K562 (cell line): ENCODE measurements around the gene SLC6A7. TPM values are rescaled to one million over a fixed set of nuclear protein-coding genes. Genes with fewer than 3 reads are reported as not detected.

Source experiments
- ATAC-seq: fragments of 200-7000 bp; cut with Tn5 transposase; 3 replicates; pipeline ENCODE4 v1.9.1; 2020; ENCODE audit warnings: moderate library complexity
- BruUV-seq: library from RNA; stranded (reverse); fragments of 400-500 nt; replicated peaks from 2 replicates; lab custom pipeline; 2021; lab: Mats Ljungman, UMichigan
- CTCF ChIA-PET: fragments of 300-600 bp; formaldehyde crosslinking; extraction: SDS; loops from one replicate; lab custom pipeline; 2021; ENCODE audit warnings: low intra/inter-chr PET ratio; lab: Yijun Ruan, JAX
- POLR2A ChIA-PET: fragments of 300-600, 350-650 bp; sonication (Branson Sonifier 250); formaldehyde crosslinking; extraction: SDS; loops from one replicate; lab custom pipeline; 2021; ENCODE audit warnings: antibody characterized with exemption, inconsistent platforms; lab: Yijun Ruan, JAX
- DNase-seq, 4 experiments: peaks; one replicate each; pipeline versions ENCODE4 v3.0.0 to v3.0.0-alpha.2; 2011 to 2018; ENCODE audit warnings: low spot score in 3 of 4, mixed read lengths in 3 of 4; ENCODE audit errors: extremely low read depth in 1 of 4
- FAIRE-seq: peaks from 2 replicates; lab custom pipeline; 2011; peaks lifted over from hg19 to GRCh38; lab: Jason Lieb, UNC
- H2AFZ ChIP-seq: 2 replicates; pipeline ENCODE4 v1.6.0; 2011; ENCODE audit warnings: low read depth, low read length, control low read depth, inconsistent platforms
- H3K27ac ChIP-seq: fragments of 200-600 bp; 3 replicates; pipeline ENCODE4 v1.8.0; 2011; ENCODE audit warnings: low read depth, mild to moderate bottlenecking, control low read depth, inconsistent platforms, low read length, moderate library complexity, mixed read lengths; ENCODE audit errors: extremely low read depth
- H3K27me3 ChIP-seq, 2 experiments: fragments of 300-600 bp in 1 of 2; 2 replicates in 1 of 2; 3 replicates in 1 of 2; pipeline versions ENCODE4 v1.6.0 to v1.8.0; 2011; ENCODE audit warnings: inconsistent platforms in 2 of 2, low read length in 2 of 2, mild to moderate bottlenecking in 1 of 2, mixed read lengths in 1 of 2, moderate library complexity in 1 of 2; ENCODE audit not compliant: control insufficient read depth in 2 of 2, insufficient read depth in 2 of 2
- H3K36me3 ChIP-seq: fragments of 300-600 bp; 3 replicates; pipeline ENCODE4 v1.8.0; 2011; ENCODE audit warnings: mild to moderate bottlenecking, low read length, inconsistent platforms; ENCODE audit not compliant: control insufficient read depth, insufficient read depth
- H3K4me1 ChIP-seq, 2 experiments: fragments of 200-600 bp in 1 of 2; replicated peaks in 1 of 2; 2 replicates in 1 of 2; 3 replicates in 1 of 2; pipeline versions ENCODE4 v1.5.1 to v1.8.0; 2011; ENCODE audit warnings: inconsistent platforms in 2 of 2, low read length in 2 of 2, mild to moderate bottlenecking in 1 of 2, mixed read lengths in 1 of 2, moderate library complexity in 1 of 2; ENCODE audit not compliant: control insufficient read depth in 2 of 2, insufficient read depth in 2 of 2
- H3K4me2 ChIP-seq: 2 replicates; pipeline ENCODE4 v1.6.1; 2011; ENCODE audit warnings: low read length, control low read depth, inconsistent platforms, mixed read lengths; ENCODE audit not compliant: insufficient read depth
- H3K4me3 ChIP-seq: fragments of 200-600 bp; sonication (generic), shearing (Covaris generic); 2 replicates; pipeline ENCODE4 v1.5.1; 2016; ENCODE audit warnings: control low read depth, inconsistent platforms
- H3K79me2 ChIP-seq: fragments of 200-600 bp; 3 replicates; pipeline ENCODE4 v1.8.0; 2011; ENCODE audit warnings: low read length, inconsistent platforms; ENCODE audit not compliant: control insufficient read depth, insufficient read depth
- H3K9ac ChIP-seq, 2 experiments: 2 replicates each; pipeline versions ENCODE4 v1.6.0 to v1.6.1; 2011; ENCODE audit warnings: low read depth in 2 of 2, low read length in 2 of 2, control low read depth in 1 of 2, inconsistent platforms in 1 of 2, mild to moderate bottlenecking in 1 of 2, mixed read lengths in 1 of 2; ENCODE audit not compliant: insufficient read depth in 1 of 2
- H3K9me1 ChIP-seq: one replicate; pipeline ENCODE4 v1.6.0; 2011; ENCODE audit warnings: inconsistent platforms, mild to moderate bottlenecking, low read length, moderate library complexity; ENCODE audit not compliant: control insufficient read depth, insufficient read depth
- H3K9me3 ChIP-seq: replicated peaks from 2 replicates; pipeline ENCODE4 v1.5.1; 2011; ENCODE audit warnings: low read depth, low read length, inconsistent platforms; ENCODE audit not compliant: control insufficient read depth, insufficient read depth
- H4K20me1 ChIP-seq: replicated peaks from 2 replicates; pipeline ENCODE4 v1.6.1; 2011; ENCODE audit warnings: low read length, inconsistent platforms, mixed read lengths; ENCODE audit not compliant: control insufficient read depth, insufficient read depth
- CTCFL ChIP-seq: IDR thresholded peaks from 2 replicates; pipeline ENCODE4 v1.6.1; 2011; ENCODE audit warnings: borderline replicate concordance, low read depth, mild to moderate bottlenecking, moderate library complexity, low read length; ENCODE audit not compliant: insufficient read depth, poor library complexity, severe bottlenecking
- KLF6 ChIP-seq: fragments of 250-450 bp; sonication (Bioruptor Pico); IDR thresholded peaks from 2 replicates; pipeline ENCODE4 v1.4.0; 2020; ENCODE audit warnings: mild to moderate bottlenecking, moderate library complexity, borderline replicate concordance
- TFAM ChIP-seq: fragments of 250-450 bp; sonication (Bioruptor Pico); conservative IDR thresholded peaks from 2 replicates; pipeline ENCODE4 v1.5.0; 2021; ENCODE audit warnings: mild to moderate bottlenecking, moderate library complexity
- ZNF740 ChIP-seq, 3 experiments: fragments of 200-800 bp in 1 of 3; sonication (Bioruptor generic) in 1 of 3; sonication (generic) in 1 of 3; formaldehyde crosslinking in 1 of 3; IDR thresholded peaks; 2 replicates each; pipeline versions ENCODE4 v1.6.1 to v1.8.0; 2016 to 2022; ENCODE audit warnings: mild to moderate bottlenecking in 2 of 3, missing compliant biosample characterization in 2 of 3, missing genetic modification characterization in 2 of 3, missing genetic modification reagents in 1 of 3
- WGBS: fragments of 100-300 bp; shearing (Covaris generic); methylation state at CpG from one replicate; pipeline ENCODE4 v1.1.6; 2016; ENCODE audit warnings: low coverage, mixed read lengths; ENCODE audit not compliant: insufficient coverage; ENCODE audit errors: missing lambda C conversion rate; 5-methylcytosine and 5-hydroxymethylcytosine counted together
- in situ Hi-C: fragments of 300-500 bp; cut with MboI; formaldehyde crosslinking; loops from 4 replicates; pipeline ENCODE4 v1.15.0; 2018; ENCODE audit warnings: inconsistent platforms, mixed read lengths
- intact Hi-C: fragments of 100-400 bp; cut with micrococcal nuclease; formaldehyde crosslinking; loops from 2 replicates; pipeline ENCODE4 v1.14.2; 2022
- polyA plus RNA-seq, 8 experiments: library from polyadenylated mRNA; depleted of rRNA in 4 of 8; stranded (reverse) in 5 of 8; unstranded in 3 of 8; fragments of >200 nt; fragmentation: Nextera tagmentation in 2 of 8; fragmentation: Illumina TruSeq in 1 of 8; extraction: Ambion mirVana in 2 of 8; extraction: Trizol in 1 of 8; gene quantifications; 2 replicates each; pipeline versions ENCODE4 v1.2.1 to v1.2.3, GENCODE V29; 2011 to 2014; ENCODE audit warnings: inconsistent platforms in 1 of 8, missing spikeins in 1 of 8
- total RNA-seq, 7 experiments: library from RNA; depleted of rRNA in 6 of 7; stranded (reverse); fragments of >200 nt in 6 of 7; fragmentation: Illumina TruSeq in 2 of 7; extraction: Trizol in 2 of 7; gene quantifications; 2 replicates each; pipeline versions ENCODE4 v1.2.1 to v1.2.3, GENCODE V29; 2011 to 2021; ENCODE audit warnings: low replicate concordance in 1 of 7
- TF ChIP-seq, protein P1 (sequence below), 3 experiments: IDR thresholded peaks in 2 of 3; conservative IDR thresholded peaks in 1 of 3; 2 replicates each; pipeline ENCODE4 v1.5.1; 2011 to 2012; ENCODE audit warnings: low read length in 3 of 3, mild to moderate bottlenecking in 3 of 3, control low read depth in 2 of 3, improper control_type of control experiment in 1 of 3, inconsistent platforms in 1 of 3, low read depth in 1 of 3, mixed read lengths in 1 of 3, moderate library complexity in 1 of 3; ENCODE audit not compliant: insufficient read depth in 2 of 3

Gene SLC6A7
- total and polyA plus RNA-seq, 9 of the 15 experiments (the other 6 are each of a cell fraction or from before 2014, with no cell fraction given): not detected

GRCh38 chr5:150214289-150214688 lies 24.4 kb downstream of the SLC6A7 start:
- no peak overlapping the region for H3K27ac ChIP-seq
- TF ChIP-seq TFAM (CRISPR knock-in tag) (no peak), CTCFL (peak; percentile 41), KLF6 (no peak), ZNF740 (CRISPR knock-in tag; IDR thresholded peaks at IDR 0.05) (peak; percentile 39; the same call in 1 of the 2 replicates), ZNF740 (tag; IDR thresholded peaks at IDR 0.05) (0 out of 4 replicates have a peak, but pooled peaks of 1 of the 2 experiments have one; percentile 30)
- TF ChIP-seq, protein P1, sequence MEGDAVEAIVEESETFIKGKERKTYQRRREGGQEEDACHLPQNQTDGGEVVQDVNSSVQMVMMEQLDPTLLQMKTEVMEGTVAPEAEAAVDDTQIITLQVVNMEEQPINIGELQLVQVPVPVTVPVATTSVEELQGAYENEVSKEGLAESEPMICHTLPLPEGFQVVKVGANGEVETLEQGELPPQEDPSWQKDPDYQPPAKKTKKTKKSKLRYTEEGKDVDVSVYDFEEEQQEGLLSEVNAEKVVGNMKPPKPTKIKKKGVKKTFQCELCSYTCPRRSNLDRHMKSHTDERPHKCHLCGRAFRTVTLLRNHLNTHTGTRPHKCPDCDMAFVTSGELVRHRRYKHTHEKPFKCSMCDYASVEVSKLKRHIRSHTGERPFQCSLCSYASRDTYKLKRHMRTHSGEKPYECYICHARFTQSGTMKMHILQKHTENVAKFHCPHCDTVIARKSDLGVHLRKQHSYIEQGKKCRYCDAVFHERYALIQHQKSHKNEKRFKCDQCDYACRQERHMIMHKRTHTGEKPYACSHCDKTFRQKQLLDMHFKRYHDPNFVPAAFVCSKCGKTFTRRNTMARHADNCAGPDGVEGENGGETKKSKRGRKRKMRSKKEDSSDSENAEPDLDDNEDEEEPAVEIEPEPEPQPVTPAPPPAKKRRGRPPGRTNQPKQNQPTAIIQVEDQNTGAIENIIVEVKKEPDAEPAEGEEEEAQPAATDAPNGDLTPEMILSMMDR (IDR thresholded peaks at IDR 0.05 in 2 of 3, conservative IDR thresholded peaks at IDR 0.05 in 1 of 3; ENCODE audit: insufficient read depth in 2 of 3, low read depth in 1 of 3, low read length in 3 of 3): peak; percentile 37 to 48 (median 38); a peak in 4 of 6 replicates
- 0 out of 2 replicates have a peak, but pooled peaks cover 4% of the 10 kb centered on the region for H4K20me1 ChIP-seq
- peaks cover 4 to 5% of the 10 kb centered on the region in 2 experiments; a peak in 3 of 5 replicates for H3K4me1 ChIP-seq
- H3K79me2 ChIP-seq: no peaks in the 10 kb centered on the region
- 29% methylated on average over 7 of the region's 7 CpGs for WGBS
- intact Hi-C loops (no loop called here), in situ Hi-C loops (loop anchor here (10.0 kb wide), 1 partner anchor 579 kb away; no protein-coding TSS in a partner anchor)
- no peak overlapping the region for H3K4me2 ChIP-seq
- peaks cover under 1 to 27% of the 10 kb centered on the region in 2 experiments; a peak in 4 of 5 replicates for H3K27me3 ChIP-seq
- no TSS peak for BruUV-seq
- no peaks in the 10 kb centered on the region for H3K36me3 ChIP-seq
- no peaks in the 10 kb centered on the region for H3K9me3 ChIP-seq
- CTCF ChIA-PET: interaction anchor here (1.1 to 1.5 kb wide), 2 partner anchors 53 to 86 kb away, joined by 3 to 4 read pairs; no protein-coding TSS in a partner anchor
- 0 out of 4 replicates have a peak overlapping the region, but pooled peaks of 1 of the 2 experiments have one; percentile 56 for H3K9ac ChIP-seq
- H2AFZ ChIP-seq: peak overlapping the region; percentile 26; the same call in 1 of the 2 replicates
- POLR2A ChIA-PET: no interaction called here
- FAIRE-seq (no peak), DNase-seq (peak in 3 of 4 experiments; percentile 55 to 62 (median 58)), ATAC-seq (peak; percentile 48; the same call in 2 of the 3 replicates)
- H3K4me3 ChIP-seq: no peak overlapping the region
- H3K9me1 ChIP-seq: no peaks in the 10 kb centered on the region
